ENCODE results near the gene NEMP1.

- TF ChIP-seq CTCF (IDR thresholded peaks at IDR 0.05 in 4 of 5, conservative IDR thresholded peaks at IDR 0.05 in 1 of 5) = no peak
- TF ChIP-seq POLR2A (IDR thresholded peaks at IDR 0.05) = no peak
Observed at GRCh38 chr12:57027011-57027804, 51.4 kb downstream of the NEMP1 start.

Measured in gastrocnemius medialis (tissue), 4 donors.